Measurements from ENCODE around the gene MMP17.

DNA sequence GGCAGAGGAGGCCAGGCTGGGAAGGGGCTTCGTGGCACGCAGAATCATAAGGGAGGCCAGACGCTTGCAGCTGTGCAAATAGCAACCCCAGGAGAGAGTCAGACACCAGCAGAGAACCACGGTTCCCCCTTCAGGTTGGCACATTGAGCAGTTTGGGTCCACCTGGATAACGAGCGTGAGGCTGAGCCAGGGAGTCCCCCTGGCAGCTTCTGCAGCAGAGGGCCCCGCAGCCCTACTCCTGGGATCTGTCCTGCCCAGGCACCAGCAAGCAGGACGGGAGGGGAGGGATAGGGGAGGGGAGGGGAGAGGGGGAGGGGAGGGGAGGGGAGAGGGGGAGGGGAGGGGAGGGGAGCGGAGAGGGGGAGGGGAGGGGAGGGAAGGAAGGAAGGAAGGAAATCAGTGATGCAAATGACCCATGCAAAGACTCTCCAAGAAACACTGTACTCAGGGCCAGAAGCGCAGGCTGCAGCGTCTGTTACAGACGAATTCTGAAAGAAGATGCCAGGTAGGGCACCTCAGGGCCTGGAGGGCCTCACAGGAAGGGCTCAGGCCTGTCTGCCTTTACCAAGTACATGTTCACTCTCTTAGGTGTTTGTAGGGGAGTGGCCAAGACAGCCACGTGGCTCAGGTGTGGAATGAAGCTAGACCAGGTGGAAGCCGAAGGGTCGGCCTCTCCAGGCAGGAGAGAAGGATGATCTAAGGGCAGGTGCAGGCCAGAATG, 32.3 kb upstream of the MMP17 start:
- TF ChIP-seq CTCF (IDR thresholded peaks at IDR 0.05) = no peak
- TF ChIP-seq POLR2A (IDR thresholded peaks at IDR 0.05) = no peak

Measured in thyroid gland (tissue), 4 donors.